Fibroblast of villous mesenchyme (primary cell): ENCODE measurements around the gene MACROD2. TPM values are rescaled to one million over a fixed set of nuclear protein-coding genes. Genes with fewer than 3 reads are reported as not detected.

ENCODE experiments used
- DNase-seq: peaks from one replicate; pipeline ENCODE4 v3.0.0-alpha.2; 2010; ENCODE audit warnings: low read depth
- H3K4me3 ChIP-seq: 2 replicates; pipeline ENCODE4 v1.5.1; 2011; ENCODE audit warnings: low read depth, mild to moderate bottlenecking, low read length
- total RNA-seq: library from RNA; depleted of rRNA; stranded (reverse); fragments of >200 nt; gene quantifications from 2 replicates; pipeline ENCODE4 v1.2.3, GENCODE V29; 2012
- TF ChIP-seq, protein P1 (sequence below): IDR thresholded peaks from 2 replicates; pipeline ENCODE4 v1.5.1; 2012; ENCODE audit warnings: low read depth, mild to moderate bottlenecking, low read length; ENCODE audit not compliant: insufficient read depth

Gene MACROD2
- total RNA-seq, 1 donor: 1.7 TPM

DNA sequence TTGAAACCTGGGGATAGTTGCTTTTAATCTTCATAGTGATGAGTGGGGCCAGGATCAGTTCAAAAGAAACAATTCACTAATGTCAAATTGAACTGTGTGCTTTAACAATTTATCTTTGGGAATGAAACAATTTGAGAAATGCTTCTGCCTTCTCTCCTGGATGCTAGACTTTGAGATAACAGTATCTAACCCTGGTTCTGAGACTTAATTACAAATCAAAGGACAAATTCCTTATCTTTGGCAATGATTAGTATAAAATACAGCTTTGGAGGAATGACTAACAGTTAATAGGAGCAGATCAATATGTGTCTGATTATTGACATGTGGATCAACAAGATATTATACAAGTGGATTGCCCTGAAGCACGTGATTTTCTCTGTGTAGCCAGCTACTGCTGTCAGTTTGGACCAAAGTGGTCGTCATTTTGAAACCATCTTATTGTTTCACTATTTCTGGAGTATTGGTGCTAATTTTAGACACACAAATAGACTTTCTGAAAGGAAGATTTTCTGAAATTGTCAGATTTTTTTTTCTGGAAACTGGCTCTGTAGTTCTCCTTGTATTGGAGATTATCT is 348.3 kb downstream of the MACROD2 start:
- no peak for DNase-seq
- H3K4me3 ChIP-seq: no peak overlapping the region
- TF ChIP-seq, protein P1, sequence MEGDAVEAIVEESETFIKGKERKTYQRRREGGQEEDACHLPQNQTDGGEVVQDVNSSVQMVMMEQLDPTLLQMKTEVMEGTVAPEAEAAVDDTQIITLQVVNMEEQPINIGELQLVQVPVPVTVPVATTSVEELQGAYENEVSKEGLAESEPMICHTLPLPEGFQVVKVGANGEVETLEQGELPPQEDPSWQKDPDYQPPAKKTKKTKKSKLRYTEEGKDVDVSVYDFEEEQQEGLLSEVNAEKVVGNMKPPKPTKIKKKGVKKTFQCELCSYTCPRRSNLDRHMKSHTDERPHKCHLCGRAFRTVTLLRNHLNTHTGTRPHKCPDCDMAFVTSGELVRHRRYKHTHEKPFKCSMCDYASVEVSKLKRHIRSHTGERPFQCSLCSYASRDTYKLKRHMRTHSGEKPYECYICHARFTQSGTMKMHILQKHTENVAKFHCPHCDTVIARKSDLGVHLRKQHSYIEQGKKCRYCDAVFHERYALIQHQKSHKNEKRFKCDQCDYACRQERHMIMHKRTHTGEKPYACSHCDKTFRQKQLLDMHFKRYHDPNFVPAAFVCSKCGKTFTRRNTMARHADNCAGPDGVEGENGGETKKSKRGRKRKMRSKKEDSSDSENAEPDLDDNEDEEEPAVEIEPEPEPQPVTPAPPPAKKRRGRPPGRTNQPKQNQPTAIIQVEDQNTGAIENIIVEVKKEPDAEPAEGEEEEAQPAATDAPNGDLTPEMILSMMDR: no peak

DNA sequence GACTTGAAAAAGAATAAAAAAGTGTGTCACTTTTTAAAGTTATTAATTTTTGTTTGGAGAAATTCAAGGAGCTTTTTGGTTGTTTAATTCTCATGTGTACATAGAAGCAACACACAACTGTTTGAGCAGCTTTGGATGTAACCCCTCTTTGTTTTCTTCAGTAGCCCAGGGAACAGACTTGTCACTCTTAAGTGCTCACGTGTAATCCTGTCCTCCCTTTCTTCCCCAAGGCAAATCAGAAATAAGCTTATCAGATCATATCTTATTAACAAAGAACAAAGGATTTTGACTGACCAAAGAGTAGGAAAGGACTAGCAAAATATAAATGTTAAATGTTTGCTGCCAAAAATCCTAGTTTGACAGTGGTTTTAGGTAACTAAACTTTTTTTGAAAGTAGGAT is 349.4 kb downstream of the MACROD2 start:
- H3K4me3 ChIP-seq: no peak overlapping the region
- no peak for DNase-seq
- TF ChIP-seq, protein P1: no peak

DNA sequence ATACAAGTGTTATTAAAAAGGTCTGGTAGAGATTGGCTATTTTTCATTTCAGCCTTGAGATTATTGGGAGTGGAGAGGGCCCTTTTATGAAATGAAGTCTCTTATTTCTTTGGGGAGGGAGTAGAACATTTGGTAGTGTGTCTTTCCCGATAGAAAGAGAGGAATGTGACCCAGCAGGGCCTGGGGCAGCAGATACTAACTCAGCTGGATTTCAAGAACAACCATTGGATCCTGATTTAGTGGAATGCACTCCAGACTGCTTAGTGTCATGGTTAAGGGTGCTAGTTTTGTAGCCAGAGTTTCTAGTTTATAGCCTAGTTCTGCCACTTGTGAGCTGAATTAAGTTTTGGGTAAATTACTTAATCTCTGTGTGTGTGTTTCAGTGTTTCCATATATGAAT is 360.5 kb downstream of the MACROD2 start:
- TF ChIP-seq, protein P1: no peak
- no peak overlapping the region for H3K4me3 ChIP-seq
- DNase-seq: no peak

DNA sequence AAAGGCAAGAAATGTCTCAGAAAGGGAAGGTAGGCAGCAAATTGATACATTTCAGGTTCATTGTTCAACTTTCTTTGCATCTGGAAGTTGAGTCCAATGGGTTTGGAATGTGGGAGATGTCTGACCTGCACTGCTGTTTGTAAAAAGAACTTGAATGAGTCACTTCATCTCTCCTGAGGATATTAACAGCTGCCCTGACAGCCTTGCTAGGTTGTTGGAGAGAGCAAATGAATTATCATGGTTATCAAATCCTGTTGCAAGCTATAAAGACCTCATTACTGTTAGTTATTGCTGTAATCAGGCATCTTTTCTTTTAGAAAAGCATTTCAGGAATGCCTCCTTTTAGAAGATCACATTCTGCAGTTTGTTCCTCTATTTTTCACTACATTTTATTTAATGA is 365.1 kb downstream of the MACROD2 start:
- no peak overlapping the region for H3K4me3 ChIP-seq
- TF ChIP-seq, protein P1: no peak
- no peak for DNase-seq

DNA sequence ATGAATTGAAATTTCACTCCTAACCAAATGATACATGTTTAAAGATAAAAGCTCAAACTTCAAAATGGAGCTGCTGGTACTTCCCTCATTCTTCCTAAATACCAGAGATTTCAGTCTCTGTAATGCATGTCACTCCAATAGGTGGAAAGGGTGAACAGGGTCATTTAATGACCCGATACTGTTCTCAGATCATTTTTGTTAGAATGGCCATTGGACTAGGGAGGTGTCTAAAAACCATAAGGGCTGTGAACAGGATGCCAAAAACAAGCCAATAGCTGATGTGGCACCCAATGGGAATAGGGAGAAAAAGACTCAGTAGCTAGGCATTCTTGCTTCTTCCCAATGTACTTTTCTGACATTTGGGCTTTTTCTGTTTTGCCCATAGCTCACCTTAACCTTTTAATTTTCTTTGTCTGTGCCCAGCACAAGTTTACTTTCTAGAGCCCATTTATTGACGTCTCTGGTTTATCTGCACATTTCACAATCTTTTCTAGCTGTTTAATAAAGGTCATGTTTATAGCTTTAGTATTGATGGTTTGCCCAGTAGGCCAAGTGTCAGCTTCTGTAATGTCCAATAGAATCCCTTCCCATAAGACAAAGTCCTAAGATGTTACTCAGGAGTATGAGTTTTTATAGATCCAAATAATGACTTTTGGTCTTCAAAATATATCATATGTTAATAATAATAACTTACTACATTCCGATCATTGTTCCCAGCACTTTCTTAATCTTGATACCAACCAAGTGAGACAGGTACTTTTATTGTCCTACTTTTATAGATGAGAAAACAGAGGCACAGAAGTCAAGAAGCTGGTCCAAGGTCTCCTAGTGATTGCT is 366.4 kb downstream of the MACROD2 start:
- TF ChIP-seq, protein P1: no peak
- DNase-seq: no peak
- no peak overlapping the region for H3K4me3 ChIP-seq

- H3K4me3 ChIP-seq: no peak overlapping the region
- DNase-seq: no peak
- TF ChIP-seq, protein P1: no peak
Measured at GRCh38 chr20:14374196-14374595, 378.9 kb downstream of the MACROD2 start.
